ES-I3 (cell line): ENCODE results near the gene ZDHHC11B.
"Not testable (repeated sequence)": the region's sequence is repeated elsewhere in the genome, so short reads cannot be mapped to it uniquely, and the experiment has no call there.

Source experiments
- H3K36me3 ChIP-seq: 2 replicates; pipeline ENCODE4 v1.6.1; 2013; ENCODE audit warnings: mild to moderate bottlenecking, low read length, control low read depth, moderate library complexity; ENCODE audit not compliant: insufficient read depth
- H3K4me1 ChIP-seq: 2 replicates; pipeline ENCODE4 v1.6.1; 2013; ENCODE audit warnings: mild to moderate bottlenecking, control low read depth, low read length; ENCODE audit not compliant: insufficient read depth
- H3K9ac ChIP-seq: 2 replicates; pipeline ENCODE4 v1.6.1; 2013; ENCODE audit warnings: low read depth, mild to moderate bottlenecking, low read length, moderate library complexity
- H3K9me3 ChIP-seq: 2 replicates; pipeline ENCODE4 v1.6.1; 2013; ENCODE audit warnings: mild to moderate bottlenecking, low read length, moderate library complexity; ENCODE audit not compliant: control insufficient read depth, insufficient read depth

The ZDHHC11B gene

GRCh38 chr5:784428-785177 is at the start of gene ZDHHC11B:
TSS of gene ZDHHC11B (minus strand) at chr5:784729. CDS start at chr5:766919, 17,810 bp downstream.
- H3K4me1 ChIP-seq, H3K36me3 ChIP-seq, H3K9me3 ChIP-seq: not testable (repeated sequence)
- H3K9ac ChIP-seq: peak within 1 kb of the TSS; percentile 34; the same call in 1 of the 2 replicates

GRCh38 chr5:834013-834412 is 49.5 kb upstream of the ZDHHC11B start:
- not testable (repeated sequence) for H3K9me3 ChIP-seq, H3K36me3 ChIP-seq, H3K4me1 ChIP-seq, H3K9ac ChIP-seq

DNA sequence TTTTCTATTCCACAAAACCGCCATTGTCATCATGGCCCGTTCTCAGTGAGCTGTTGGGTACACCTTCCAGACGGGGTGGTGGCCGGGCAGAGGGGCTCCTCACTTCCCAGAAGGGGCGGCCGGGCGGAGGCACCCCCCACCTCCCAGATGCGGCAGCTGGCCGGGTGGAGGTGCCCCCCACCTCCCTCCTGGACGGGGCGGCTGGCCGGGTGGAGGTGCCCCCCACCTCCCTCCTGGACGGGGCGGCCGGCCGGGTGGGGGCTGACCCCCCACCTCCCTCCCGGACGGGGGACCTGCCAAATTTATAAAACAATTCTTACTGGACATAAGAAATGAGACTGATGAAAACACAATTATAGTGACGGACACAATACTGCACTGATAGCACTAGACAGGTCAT is 43.7 kb upstream of the ZDHHC11B start:
- H3K9me3 ChIP-seq, H3K36me3 ChIP-seq, H3K4me1 ChIP-seq, H3K9ac ChIP-seq: not testable (repeated sequence)

- not testable (repeated sequence) for H3K9ac ChIP-seq, H3K36me3 ChIP-seq, H3K4me1 ChIP-seq, H3K9me3 ChIP-seq
Measured at GRCh38 chr5:825544-825943, 41.0 kb upstream of the ZDHHC11B start.

DNA sequence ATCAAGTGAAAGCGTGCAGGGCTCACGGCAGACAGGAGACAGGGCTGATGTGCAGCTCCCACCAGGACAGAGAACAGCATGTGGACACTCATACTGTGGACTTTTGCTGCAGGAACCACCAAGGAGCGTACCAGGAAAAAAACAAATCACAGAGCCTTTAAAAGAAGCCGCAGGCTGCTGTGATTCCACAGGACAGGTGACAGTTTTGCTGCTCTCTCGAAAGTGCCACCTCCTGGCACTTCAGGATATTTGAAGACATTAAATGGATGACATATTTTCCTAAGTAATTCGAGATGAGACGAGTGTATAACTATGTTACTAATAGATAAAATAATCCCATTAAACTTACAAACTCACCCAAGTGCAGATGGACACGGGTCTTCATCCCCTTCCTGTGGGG is 37.0 kb upstream of the ZDHHC11B start:
- Histone ChIP-seq H3K9ac (no peak overlapping the region), H3K36me3 (no peaks in the 10 kb centered on the region), H3K4me1 (no peaks in the 10 kb centered on the region), H3K9me3 (no peaks in the 10 kb centered on the region; the same call in 1 of the 2 replicates)

DNA sequence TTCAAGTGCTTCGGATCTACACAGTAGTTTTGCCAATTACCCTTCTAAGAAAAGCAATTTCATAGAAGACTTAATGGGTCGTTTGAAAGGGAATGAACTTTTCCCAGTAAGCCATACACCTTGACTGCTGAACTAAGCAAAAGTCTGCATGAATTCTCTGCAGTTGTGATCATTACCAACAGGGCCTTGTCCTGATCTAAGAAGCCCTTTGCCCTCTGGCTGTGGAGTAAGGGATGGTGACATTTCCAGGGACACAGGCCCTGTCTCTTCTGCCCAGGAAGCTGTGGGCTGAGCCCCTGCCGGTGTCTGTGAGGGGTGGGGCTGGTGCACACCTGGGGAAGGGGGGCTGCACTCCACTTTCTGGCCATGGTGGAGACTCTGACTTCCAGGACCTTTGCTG is 35.7 kb upstream of the ZDHHC11B start:
- no peaks in the 10 kb centered on the region for H3K36me3 ChIP-seq
- H3K4me1 ChIP-seq: no peaks in the 10 kb centered on the region
- H3K9ac ChIP-seq: no peak overlapping the region
- no peaks in the 10 kb centered on the region; the same call in 1 of the 2 replicates for H3K9me3 ChIP-seq

DNA sequence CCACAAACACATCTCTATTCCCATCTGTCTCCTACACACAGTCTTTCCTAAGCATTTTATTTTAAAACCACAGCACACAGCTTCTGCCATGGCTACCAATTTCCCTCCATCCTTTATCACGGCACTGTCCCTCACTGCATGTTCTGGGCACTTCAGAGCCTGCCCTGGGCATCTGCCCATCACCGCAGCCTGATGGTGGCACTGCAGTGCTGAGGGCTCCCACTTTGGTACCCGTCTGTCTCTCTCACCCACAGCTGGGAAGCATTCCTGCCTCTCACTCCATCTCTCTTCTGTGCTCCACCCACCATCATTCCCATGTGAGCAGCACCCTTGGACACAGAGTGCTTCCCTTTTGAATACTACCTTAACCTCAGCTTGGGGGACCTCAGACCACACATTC is 34.5 kb upstream of the ZDHHC11B start:
- H3K36me3 ChIP-seq: no peaks in the 10 kb centered on the region
- no peaks in the 10 kb centered on the region for H3K4me1 ChIP-seq

DNA sequence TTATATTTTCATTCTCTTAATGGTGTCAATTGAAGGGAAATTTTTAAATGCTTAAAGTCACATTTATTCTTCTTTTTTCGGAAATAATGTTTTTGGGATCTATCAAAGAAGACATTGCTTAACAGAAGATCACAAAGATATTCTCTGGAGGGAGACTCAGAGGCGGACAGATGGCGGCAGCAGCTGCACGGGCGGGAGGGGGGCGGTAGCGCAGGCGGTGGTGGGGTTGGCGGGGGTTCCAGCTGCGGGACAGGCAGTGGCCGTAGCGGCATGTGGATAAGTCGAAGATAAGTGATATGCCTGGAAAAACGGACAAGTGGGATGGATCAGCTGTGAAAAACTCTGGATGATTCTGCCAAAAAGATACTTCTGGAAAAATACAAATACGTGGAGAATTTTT is 31.6 kb upstream of the ZDHHC11B start:
- H3K9ac ChIP-seq: no peak overlapping the region
- no peaks in the 10 kb centered on the region for H3K36me3 ChIP-seq
- H3K9me3 ChIP-seq: no peaks in the 10 kb centered on the region
- H3K4me1 ChIP-seq: no peaks in the 10 kb centered on the region

More for the DNA sequence above, 34.5 kb upstream of the ZDHHC11B start:
- Histone ChIP-seq H3K9me3 (no peaks in the 10 kb centered on the region; the same call in 1 of the 2 replicates), H3K9ac (no peak overlapping the region)

DNA sequence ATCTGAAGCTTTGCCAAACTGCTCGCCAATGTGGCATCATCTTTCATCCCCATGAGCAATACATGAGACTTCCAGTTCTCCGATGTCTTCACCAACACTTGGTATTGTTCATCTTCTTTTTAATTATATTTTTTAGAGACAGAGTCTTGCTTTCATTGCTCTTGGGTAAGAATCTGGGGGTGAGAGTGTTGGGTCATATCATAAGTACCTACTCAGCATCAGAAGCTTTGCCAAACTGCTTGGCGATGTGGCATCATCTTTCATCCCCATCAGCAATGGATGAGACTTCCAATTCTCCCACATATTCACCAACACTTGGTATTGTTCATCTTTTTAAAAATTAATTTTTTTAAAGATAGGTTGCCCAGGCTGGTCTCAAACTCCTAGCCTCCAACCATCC is 30.9 kb upstream of the ZDHHC11B start:
- H3K9me3 ChIP-seq: no peaks in the 10 kb centered on the region
- no peaks in the 10 kb centered on the region for H3K4me1 ChIP-seq
- H3K36me3 ChIP-seq: no peaks in the 10 kb centered on the region
- H3K9ac ChIP-seq: no peak overlapping the region

DNA sequence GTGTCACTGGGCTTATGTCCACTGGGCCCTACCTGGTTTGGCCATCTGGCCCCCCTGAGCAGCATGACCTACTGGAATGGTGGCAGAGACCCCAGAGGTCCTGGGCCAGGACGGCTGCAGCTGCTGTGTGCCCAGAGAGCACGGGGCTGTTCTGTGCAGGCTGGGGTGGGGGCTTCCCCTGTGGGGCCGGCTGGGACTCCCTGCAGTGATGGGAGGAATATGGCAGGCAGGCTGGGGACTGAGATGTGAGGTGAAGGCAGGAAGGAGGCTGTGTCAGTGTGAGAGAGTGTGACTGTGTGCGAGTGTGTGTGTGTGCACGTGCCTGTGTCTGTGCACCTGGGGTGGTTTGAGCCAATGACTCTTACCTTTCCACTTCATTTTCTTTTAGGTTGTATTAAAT is 29.0 kb upstream of the ZDHHC11B start:
- H3K9me3 ChIP-seq, H3K9ac ChIP-seq, H3K4me1 ChIP-seq, H3K36me3 ChIP-seq: not testable (repeated sequence)

DNA sequence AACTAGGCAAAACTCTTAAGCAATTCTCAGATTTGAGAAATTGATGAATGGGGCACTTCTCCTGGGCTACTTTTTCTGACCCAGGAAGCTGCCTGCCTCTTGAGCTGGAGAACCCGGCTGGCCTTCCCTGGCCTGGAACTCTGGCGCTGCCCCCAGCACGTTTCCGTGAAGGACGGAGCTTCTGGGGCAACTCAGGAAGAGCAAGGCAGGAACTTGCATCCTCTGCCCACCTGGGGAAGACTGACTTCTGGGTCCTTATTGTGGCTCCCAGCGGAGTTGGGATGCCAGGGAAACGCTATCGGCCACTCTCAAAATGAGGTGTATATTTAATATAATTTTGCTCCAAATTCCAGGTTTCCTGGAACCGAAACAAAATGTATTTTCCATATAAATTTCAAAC is 26.9 kb upstream of the ZDHHC11B start:
- H3K9ac ChIP-seq, H3K9me3 ChIP-seq, H3K36me3 ChIP-seq, H3K4me1 ChIP-seq: not testable (repeated sequence)

DNA sequence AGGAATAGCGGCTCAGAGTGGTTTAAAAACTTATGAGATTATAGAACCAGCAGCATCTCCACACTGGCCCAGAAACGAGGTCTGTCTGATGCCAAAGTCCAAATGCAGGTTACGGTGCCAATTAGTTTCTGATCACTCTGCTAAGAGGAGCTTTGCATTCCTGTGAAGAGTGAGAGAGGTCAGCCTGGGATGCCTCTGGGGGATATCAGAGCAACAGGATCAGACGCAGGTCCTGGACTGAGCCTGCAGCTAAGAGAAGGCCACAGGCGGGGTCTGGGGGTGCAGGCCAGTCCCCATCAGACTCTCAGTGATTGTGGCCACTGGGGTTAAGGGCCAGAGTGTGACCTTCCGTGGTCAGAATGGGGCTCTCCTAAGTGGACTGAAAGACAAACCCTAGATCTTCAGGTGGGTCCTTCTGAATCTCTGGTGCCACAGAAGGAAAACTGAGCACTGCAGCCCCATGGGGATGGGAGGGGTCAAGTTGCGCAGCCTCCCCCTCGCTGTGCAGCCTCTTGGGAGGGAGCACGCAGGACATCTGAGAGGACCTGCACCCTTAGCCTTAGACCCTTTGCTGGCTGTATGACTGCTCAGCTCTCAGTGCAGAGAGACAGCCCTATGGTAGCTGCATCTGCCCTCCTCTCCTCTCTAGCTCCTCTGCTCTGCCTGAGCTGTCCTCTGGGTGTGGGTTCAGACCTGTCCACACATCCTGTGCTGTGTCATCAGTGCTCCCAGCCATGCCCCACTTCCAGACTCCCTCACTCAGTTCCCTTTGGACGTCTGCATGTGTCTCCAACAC is 23.4 kb upstream of the ZDHHC11B start:
- not testable (repeated sequence) for H3K9ac ChIP-seq, H3K36me3 ChIP-seq, H3K9me3 ChIP-seq, H3K4me1 ChIP-seq

DNA sequence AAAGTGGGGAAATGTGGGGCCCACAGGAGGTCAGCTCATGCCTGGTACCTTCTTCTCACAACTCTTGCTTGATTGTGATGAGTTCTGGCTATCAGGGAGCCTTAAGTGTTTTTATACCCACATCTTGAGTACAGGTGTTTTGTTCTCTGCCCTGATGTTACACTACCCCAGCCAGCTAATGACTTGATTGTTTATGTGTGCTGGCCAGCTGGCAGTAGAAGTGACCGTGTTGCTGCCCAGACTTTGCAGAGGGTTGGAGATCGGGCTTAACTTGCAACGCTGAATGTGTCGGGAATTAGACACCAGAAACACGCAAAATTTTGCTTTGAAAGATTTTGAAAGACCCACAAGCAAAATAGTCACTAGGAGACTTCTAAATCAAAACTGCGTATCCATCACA is 16.9 kb upstream of the ZDHHC11B start:
- H3K9me3 ChIP-seq: no peaks in the 10 kb centered on the region
- no peaks in the 10 kb centered on the region for H3K4me1 ChIP-seq
- H3K36me3 ChIP-seq: no peaks in the 10 kb centered on the region
- H3K9ac ChIP-seq: no peak overlapping the region

DNA sequence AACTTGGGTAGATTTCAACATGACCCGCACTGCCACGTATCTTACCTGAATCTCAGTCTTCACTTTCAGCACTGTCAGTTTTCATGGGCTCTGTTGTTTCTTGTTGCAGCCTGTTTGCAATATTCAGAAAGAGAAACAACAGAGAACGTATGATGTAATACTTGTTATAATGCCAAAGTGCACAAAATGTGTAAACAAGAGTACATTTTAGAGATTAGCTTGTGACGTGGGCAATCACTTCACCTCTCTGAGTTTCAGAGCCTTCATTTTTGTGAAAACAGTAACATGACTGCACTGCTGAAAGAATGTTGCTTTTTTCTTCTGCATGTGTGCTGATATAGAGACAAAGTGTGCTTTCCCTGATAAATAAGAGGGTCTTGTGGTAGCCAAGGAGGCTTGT is 16.5 kb upstream of the ZDHHC11B start:
- not testable (repeated sequence) for H3K36me3 ChIP-seq, H3K4me1 ChIP-seq, H3K9me3 ChIP-seq, H3K9ac ChIP-seq

DNA sequence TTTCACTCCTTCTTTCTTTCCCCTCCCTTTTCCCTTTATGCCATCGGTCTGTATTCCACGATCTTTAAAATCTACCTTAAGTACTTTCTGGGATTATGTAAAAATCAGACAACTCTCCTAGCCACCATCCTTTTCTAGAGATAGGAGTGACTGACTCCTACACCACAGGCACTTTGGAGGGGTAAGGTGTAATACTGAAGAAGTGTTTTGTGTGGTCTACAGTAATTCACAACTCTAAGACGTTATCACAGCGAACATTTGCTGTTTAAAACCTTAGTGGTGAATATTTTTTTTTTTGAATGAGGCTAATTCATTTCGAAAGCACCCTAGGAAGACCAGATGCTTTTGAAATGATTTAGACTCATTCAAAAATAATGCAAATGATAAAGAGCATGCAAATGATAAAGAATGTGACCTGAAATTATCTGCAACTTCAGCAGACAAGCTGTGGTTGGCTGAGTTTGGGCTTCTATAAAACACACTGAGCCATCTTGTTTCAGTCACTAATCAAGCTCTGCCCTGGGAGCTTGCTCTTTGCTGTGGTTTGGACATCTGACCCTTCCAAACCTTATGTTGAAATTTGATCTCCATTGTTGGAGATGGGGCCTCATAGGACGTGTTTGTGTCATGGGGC is 14.1 kb upstream of the ZDHHC11B start:
- not testable (repeated sequence) for H3K9me3 ChIP-seq, H3K4me1 ChIP-seq, H3K36me3 ChIP-seq, H3K9ac ChIP-seq
